Liver (tissue), 3 donors: ENCODE measurements around the gene HBA2.
"Not testable (repeated sequence)": the region's sequence is repeated elsewhere in the genome, so short reads cannot be mapped to it uniquely, and the experiment has no call there.

Source experiments
- EGR1 ChIP-seq, 2 donors: IDR thresholded peaks; 2 replicates each; pipeline ENCODE4 v1.6.1; 2016 to 2018; ENCODE audit warnings: antibody characterized with exemption in 2 of 2, low read depth in 2 of 2
- HNF4A ChIP-seq, 2 donors: conservative IDR thresholded peaks; 2 replicates each; pipeline ENCODE4 v1.6.1; 2016; ENCODE audit warnings: antibody characterized with exemption in 2 of 2, mild to moderate bottlenecking in 2 of 2
- HNF4G ChIP-seq: IDR thresholded peaks from 2 replicates; pipeline ENCODE4 v1.6.1; 2016; ENCODE audit warnings: antibody characterized with exemption
- JUND ChIP-seq, 2 donors: IDR thresholded peaks; 2 replicates each; pipeline ENCODE4 v1.6.1; 2016; ENCODE audit warnings: antibody characterized with exemption in 2 of 2
- RAD21 ChIP-seq, 2 donors: IDR thresholded peaks; 2 replicates each; pipeline ENCODE4 v1.6.1; 2016; ENCODE audit warnings: antibody characterized with exemption in 2 of 2, mild to moderate bottlenecking in 2 of 2
- SP1 ChIP-seq: IDR thresholded peaks from 2 replicates; pipeline ENCODE4 v1.6.1; 2018; ENCODE audit warnings: antibody characterized with exemption, mild to moderate bottlenecking
- TAF1 ChIP-seq: conservative IDR thresholded peaks from 2 replicates; pipeline ENCODE4 v1.6.1; 2016; ENCODE audit warnings: antibody characterized with exemption, mild to moderate bottlenecking
- YY1 ChIP-seq: IDR thresholded peaks from 2 replicates; pipeline ENCODE4 v1.6.1; 2016; ENCODE audit warnings: antibody characterized with exemption, mild to moderate bottlenecking
- TF ChIP-seq, protein P1 (sequence below): fragments of 150-350 bp; IDR thresholded peaks from 2 replicates; pipeline ENCODE4 v1.5.1; 2017; ENCODE audit warnings: improper control_type of control experiment, low read depth, low read length; ENCODE audit not compliant: missing input control
- TF ChIP-seq, protein P2 (sequence below): IDR thresholded peaks from 2 replicates; pipeline ENCODE4 v1.6.1; 2016; ENCODE audit warnings: antibody characterized with exemption, mild to moderate bottlenecking
- TF ChIP-seq, protein P3 (sequence below): IDR thresholded peaks from 2 replicates; pipeline ENCODE4 v1.6.1; 2016; ENCODE audit warnings: antibody characterized with exemption
- TF ChIP-seq, protein P4 (sequence below): IDR thresholded peaks from 2 replicates; pipeline ENCODE4 v1.6.1; 2016; ENCODE audit warnings: antibody characterized with exemption
- donor health status: healthy.
- donor health status: healthy.

DNA sequence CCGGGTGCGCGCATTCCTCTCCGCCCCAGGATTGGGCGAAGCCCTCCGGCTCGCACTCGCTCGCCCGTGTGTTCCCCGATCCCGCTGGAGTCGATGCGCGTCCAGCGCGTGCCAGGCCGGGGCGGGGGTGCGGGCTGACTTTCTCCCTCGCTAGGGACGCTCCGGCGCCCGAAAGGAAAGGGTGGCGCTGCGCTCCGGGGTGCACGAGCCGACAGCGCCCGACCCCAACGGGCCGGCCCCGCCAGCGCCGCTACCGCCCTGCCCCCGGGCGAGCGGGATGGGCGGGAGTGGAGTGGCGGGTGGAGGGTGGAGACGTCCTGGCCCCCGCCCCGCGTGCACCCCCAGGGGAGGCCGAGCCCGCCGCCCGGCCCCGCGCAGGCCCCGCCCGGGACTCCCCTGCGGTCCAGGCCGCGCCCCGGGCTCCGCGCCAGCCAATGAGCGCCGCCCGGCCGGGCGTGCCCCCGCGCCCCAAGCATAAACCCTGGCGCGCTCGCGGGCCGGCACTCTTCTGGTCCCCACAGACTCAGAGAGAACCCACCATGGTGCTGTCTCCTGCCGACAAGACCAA, at the start of gene HBA2:
- TF ChIP-seq, protein P1, sequence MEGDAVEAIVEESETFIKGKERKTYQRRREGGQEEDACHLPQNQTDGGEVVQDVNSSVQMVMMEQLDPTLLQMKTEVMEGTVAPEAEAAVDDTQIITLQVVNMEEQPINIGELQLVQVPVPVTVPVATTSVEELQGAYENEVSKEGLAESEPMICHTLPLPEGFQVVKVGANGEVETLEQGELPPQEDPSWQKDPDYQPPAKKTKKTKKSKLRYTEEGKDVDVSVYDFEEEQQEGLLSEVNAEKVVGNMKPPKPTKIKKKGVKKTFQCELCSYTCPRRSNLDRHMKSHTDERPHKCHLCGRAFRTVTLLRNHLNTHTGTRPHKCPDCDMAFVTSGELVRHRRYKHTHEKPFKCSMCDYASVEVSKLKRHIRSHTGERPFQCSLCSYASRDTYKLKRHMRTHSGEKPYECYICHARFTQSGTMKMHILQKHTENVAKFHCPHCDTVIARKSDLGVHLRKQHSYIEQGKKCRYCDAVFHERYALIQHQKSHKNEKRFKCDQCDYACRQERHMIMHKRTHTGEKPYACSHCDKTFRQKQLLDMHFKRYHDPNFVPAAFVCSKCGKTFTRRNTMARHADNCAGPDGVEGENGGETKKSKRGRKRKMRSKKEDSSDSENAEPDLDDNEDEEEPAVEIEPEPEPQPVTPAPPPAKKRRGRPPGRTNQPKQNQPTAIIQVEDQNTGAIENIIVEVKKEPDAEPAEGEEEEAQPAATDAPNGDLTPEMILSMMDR = not testable (repeated sequence)
- not testable (repeated sequence) for TF ChIP-seq SP1; RAD21 (IDR thresholded peaks at IDR 0.05); EGR1 (IDR thresholded peaks at IDR 0.05; ENCODE audit: low read depth in 2 of 2); HNF4A (conservative IDR thresholded peaks at IDR 0.05); TAF1; JUND (IDR thresholded peaks at IDR 0.05); HNF4G; YY1
- TF ChIP-seq, protein P2, sequence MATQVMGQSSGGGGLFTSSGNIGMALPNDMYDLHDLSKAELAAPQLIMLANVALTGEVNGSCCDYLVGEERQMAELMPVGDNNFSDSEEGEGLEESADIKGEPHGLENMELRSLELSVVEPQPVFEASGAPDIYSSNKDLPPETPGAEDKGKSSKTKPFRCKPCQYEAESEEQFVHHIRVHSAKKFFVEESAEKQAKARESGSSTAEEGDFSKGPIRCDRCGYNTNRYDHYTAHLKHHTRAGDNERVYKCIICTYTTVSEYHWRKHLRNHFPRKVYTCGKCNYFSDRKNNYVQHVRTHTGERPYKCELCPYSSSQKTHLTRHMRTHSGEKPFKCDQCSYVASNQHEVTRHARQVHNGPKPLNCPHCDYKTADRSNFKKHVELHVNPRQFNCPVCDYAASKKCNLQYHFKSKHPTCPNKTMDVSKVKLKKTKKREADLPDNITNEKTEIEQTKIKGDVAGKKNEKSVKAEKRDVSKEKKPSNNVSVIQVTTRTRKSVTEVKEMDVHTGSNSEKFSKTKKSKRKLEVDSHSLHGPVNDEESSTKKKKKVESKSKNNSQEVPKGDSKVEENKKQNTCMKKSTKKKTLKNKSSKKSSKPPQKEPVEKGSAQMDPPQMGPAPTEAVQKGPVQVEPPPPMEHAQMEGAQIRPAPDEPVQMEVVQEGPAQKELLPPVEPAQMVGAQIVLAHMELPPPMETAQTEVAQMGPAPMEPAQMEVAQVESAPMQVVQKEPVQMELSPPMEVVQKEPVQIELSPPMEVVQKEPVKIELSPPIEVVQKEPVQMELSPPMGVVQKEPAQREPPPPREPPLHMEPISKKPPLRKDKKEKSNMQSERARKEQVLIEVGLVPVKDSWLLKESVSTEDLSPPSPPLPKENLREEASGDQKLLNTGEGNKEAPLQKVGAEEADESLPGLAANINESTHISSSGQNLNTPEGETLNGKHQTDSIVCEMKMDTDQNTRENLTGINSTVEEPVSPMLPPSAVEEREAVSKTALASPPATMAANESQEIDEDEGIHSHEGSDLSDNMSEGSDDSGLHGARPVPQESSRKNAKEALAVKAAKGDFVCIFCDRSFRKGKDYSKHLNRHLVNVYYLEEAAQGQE = not testable (repeated sequence)
- TF ChIP-seq, protein P3, sequence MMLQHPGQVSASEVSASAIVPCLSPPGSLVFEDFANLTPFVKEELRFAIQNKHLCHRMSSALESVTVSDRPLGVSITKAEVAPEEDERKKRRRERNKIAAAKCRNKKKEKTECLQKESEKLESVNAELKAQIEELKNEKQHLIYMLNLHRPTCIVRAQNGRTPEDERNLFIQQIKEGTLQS = not testable (repeated sequence)
- TF ChIP-seq, protein P4, sequence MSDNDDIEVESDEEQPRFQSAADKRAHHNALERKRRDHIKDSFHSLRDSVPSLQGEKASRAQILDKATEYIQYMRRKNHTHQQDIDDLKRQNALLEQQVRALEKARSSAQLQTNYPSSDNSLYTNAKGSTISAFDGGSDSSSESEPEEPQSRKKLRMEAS = not testable (repeated sequence)
